Activated CD8-positive, alpha-beta memory T cell treated with anti-CD3 and anti-CD28 coated beads, Interleukin-2, amount 50 U/mL, for 48 hours (primary cell): ENCODE data around the gene SNTG2.
"Not testable (repeated sequence)": the region's sequence is repeated elsewhere in the genome, so short reads cannot be mapped to it uniquely, and the experiment has no call there.

Source experiments
- DNase-seq: peaks from one replicate; pipeline ENCODE4 v3.0.0-alpha.2; 2020

The SNTG2 gene

GRCh38 chr2:1341404-1342120 is 390.9 kb downstream of the SNTG2 start:
- DNase-seq = no peak

- no peak for DNase-seq
Measured at GRCh38 chr2:1348789-1349188, 398.1 kb downstream of the SNTG2 start.

- no peak for DNase-seq
Measured at GRCh38 chr2:1350111-1350510, 399.5 kb downstream of the SNTG2 start.

- DNase-seq = no peak
Measured at GRCh38 chr2:1353124-1353523, 402.5 kb downstream of the SNTG2 start.

GRCh38 chr2:1353543-1353942 is 402.9 kb downstream of the SNTG2 start:
- DNase-seq = no peak

- DNase-seq = no peak
Measured at GRCh38 chr2:1360144-1360543, 409.5 kb downstream of the SNTG2 start.

GRCh38 chr2:1360557-1361250 is 410.1 kb downstream of the SNTG2 start:
- no peak for DNase-seq

GRCh38 chr2:1363367-1363766 is 412.7 kb downstream of the SNTG2 start:
- DNase-seq = no peak

- DNase-seq = no peak
Measured at GRCh38 chr2:1366546-1367134, 416.0 kb downstream of the SNTG2 start.

GRCh38 chr2:1367601-1368000 is 417.0 kb downstream of the SNTG2 start:
- no peak for DNase-seq

GRCh38 chr2:1369905-1370304 is 419.3 kb downstream of the SNTG2 start:
- no peak for DNase-seq

- DNase-seq = no peak
Measured at GRCh38 chr2:1370461-1370860, 419.8 kb downstream of the SNTG2 start.

- DNase-seq = no peak
Measured at GRCh38 chr2:1371082-1371481, 420.4 kb downstream of the SNTG2 start.

GRCh38 chr2:1373830-1374229 is 423.2 kb downstream of the SNTG2 start:
- DNase-seq = no peak

- DNase-seq = no peak
Measured at GRCh38 chr2:1374287-1374686, 423.6 kb downstream of the SNTG2 start.

- DNase-seq = no peak
Measured at GRCh38 chr2:1375794-1376193, 425.1 kb downstream of the SNTG2 start.

- no peak for DNase-seq
Measured at GRCh38 chr2:1377473-1377872, 426.8 kb downstream of the SNTG2 start.

- no peak for DNase-seq
Measured at GRCh38 chr2:1378456-1379150, 428.0 kb downstream of the SNTG2 start.

GRCh38 chr2:1381644-1382043 is 431.0 kb downstream of the SNTG2 start:
- no peak for DNase-seq

- DNase-seq = not testable (repeated sequence)
Measured at GRCh38 chr2:1387954-1388725, 437.5 kb downstream of the SNTG2 start.

GRCh38 chr2:1390118-1390517 is 439.5 kb downstream of the SNTG2 start:
- not testable (repeated sequence) for DNase-seq

GRCh38 chr2:1393321-1393720 is 442.7 kb downstream of the SNTG2 start:
- DNase-seq = no peak
